GDM1 (cell line): ENCODE data around the gene VKORC1.

Source experiments
- DNase-seq: peaks from one replicate; lab custom pipeline; 2025; lab: John Stamatoyannopoulos, UW

The VKORC1 gene

DNA sequence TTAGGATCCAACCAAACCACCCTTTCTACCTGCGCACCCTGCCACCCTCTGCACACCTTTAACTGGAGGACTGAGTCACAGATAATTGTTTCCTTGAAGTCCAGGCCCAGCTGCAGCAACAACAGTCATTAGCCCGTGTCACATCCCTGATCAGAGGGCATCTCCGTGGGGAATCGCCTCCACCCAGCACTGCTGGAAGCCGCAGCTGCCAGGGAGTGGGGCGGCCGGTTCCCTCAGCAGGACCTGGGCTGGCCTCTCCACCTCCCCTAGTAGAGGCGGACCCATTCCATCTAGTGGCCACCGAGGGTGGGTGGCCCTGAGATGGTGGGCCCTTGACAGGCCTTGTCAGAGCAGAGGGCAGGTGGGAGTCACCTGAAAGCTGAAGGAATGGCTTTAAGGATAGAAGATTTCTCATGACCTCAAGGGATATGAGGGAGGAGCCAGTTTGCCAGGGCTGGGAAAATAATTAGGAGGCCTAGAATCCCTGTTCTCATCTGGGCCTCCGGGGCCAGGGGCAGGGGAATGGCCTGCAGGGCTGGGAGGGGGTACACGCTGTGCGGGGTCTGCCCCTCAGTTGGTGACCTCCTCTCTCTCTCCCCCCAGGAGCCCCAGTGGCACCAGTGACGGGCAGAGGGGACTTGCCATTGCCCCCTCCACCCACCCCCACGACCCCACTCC is 12.1 kb downstream of the VKORC1 start:
- DNase-seq: no peak

DNA sequence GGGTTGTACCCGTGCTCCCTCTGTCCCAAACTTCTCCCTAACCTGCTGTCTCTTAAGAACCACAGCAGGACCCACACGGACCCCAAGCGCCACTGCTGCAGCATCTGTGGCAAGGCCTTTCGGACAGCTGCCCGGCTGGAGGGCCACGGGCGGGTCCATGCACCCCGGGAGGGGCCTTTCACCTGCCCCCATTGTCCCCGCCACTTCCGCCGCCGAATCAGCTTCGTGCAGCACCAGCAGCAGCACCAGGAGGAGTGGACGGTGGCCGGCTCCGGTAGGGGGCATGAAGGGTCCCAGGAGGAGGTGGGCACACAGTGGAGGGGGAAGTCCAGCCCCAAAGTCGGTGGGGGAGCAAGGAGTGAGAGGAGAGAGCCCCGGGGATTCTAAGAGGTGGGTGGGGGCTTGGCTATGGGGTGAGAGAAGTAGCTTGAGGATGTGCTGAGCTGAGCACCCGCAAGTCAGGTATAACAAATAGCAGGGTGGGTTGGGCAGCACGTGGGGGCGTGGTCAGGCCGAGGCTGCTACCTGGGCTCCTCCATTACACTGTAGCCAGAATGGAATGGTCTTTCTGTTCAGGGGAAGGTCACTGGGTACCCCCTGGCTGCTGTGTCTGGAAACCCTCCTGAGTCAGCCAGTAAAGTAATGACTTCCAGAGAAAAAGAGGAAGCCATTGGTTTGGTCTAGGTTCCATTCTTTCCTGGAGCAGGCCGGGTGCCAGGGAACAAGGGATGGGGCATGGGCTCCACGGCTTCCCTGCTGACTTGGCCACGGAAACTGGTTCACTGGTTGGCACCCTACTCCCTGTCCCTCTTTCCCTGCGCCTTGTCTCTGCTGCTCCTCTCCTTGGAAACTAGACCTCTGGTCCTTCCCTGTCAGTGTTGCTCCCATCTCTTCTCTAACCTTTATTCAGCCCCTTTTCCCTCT is 12.9 kb downstream of the VKORC1 start:
- DNase-seq: no peak

DNA sequence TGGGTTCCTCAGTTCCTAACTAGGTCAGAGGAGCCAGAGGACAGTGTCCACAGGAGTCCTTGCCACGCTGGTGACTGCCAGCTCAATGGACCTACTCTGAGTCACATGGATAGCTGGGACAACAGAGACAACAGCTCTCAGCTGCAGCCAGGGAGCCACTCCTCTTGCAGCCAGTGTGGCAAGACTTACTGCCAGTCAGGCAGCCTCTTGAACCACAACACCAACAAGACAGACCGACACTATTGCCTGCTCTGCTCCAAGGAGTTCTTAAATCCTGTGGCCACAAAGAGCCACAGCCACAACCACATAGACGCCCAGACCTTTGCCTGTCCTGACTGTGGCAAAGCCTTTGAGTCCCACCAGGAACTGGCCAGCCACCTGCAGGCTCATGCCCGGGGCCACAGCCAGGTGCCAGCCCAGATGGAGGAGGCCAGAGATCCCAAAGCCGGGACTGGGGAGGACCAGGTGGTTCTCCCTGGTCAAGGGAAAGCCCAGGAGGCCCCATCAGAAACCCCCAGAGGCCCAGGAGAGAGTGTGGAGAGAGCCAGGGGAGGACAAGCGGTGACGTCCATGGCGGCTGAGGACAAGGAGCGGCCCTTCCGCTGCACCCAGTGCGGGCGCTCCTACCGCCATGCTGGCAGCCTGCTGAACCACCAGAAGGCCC is 13.7 kb downstream of the VKORC1 start:
- DNase-seq: no peak

DNA sequence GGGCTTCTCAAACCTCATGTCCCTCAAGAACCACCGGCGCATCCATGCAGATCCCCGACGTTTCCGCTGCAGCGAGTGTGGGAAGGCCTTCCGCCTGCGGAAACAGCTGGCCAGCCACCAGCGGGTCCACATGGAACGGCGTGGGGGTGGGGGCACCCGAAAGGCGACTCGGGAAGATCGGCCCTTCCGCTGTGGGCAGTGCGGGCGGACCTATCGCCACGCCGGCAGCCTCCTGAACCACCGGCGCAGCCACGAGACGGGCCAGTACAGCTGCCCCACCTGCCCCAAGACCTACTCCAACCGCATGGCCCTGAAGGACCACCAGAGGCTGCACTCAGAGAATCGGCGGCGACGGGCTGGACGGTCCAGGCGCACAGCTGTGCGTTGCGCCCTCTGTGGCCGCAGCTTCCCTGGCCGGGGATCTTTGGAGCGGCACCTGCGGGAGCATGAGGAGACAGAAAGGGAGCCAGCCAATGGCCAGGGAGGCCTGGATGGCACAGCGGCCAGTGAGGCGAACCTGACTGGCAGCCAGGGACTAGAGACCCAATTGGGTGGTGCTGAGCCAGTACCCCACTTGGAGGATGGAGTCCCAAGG is 14.5 kb downstream of the VKORC1 start:
- no peak for DNase-seq

DNA sequence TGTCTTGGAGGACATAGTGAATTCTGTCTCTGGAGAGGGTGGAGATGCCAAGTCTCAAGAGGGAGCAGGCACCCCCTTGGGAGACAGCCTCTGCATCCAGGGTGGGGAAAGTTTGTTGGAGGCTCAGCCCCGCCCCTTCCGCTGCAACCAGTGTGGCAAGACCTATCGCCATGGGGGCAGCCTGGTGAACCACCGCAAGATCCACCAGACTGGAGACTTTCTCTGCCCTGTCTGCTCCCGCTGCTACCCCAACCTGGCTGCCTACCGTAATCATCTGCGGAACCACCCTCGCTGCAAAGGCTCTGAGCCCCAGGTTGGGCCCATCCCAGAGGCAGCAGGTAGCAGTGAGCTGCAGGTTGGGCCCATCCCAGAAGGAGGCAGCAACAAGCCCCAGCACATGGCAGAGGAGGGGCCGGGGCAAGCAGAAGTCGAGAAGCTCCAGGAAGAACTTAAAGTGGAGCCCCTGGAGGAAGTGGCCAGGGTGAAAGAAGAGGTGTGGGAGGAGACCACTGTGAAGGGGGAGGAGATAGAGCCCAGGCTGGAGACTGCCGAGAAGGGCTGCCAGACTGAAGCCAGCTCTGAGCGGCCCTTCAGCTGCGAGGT is 15.2 kb downstream of the VKORC1 start:
- peak; percentile 21 for DNase-seq

DNA sequence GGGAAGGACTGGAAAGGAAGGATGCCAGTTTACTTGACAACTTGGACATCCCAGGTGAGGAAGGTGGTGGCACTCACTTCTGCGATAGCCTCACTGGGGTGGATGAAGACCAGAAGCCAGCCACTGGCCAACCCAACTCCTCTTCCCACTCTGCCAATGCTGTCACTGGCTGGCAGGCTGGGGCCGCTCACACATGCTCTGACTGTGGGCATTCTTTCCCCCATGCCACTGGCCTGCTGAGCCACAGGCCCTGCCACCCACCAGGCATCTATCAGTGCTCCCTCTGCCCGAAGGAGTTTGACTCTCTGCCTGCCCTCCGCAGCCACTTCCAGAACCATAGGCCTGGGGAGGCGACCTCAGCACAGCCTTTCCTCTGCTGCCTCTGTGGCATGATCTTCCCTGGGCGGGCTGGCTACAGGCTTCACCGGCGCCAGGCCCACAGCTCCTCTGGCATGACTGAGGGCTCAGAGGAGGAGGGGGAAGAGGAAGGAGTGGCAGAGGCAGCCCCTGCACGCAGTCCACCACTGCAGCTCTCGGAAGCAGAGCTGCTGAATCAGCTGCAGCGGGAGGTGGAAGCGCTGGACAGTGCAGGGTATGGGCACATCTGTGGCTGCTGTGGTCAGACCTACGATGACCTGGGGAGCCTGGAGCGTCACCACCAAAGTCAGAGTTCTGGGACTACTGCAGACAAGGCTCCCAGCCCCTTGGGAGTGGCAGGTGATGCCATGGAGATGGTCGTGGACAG is 15.8 kb downstream of the VKORC1 start:
- DNase-seq: no peak

DNA sequence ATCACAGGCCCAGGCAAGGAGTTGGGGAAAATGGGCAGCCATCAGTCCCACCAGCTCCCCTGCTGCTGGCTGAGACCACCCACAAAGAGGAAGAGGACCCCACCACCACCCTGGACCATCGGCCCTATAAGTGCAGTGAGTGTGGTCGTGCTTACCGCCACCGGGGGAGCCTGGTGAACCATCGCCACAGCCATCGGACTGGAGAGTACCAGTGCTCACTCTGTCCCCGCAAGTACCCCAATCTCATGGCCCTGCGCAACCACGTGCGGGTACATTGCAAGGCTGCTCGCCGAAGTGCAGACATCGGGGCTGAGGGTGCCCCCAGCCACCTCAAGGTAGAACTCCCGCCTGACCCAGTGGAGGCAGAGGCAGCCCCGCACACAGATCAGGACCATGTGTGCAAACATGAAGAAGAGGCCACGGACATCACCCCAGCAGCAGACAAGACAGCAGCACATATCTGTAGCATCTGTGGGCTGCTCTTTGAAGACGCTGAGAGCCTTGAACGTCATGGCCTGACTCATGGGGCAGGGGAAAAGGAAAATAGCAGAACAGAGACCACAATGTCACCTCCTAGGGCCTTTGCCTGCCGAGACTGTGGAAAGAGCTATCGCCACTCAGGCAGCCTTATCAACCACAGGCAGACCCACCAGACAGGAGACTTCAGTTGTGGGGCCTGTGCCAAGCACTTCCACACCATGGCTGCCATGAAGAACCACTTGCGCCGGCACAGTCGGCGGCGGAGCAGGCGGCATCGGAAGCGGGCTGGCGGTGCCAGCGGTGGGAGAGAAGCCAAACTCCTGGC is 16.8 kb downstream of the VKORC1 start:
- no peak for DNase-seq

DNA sequence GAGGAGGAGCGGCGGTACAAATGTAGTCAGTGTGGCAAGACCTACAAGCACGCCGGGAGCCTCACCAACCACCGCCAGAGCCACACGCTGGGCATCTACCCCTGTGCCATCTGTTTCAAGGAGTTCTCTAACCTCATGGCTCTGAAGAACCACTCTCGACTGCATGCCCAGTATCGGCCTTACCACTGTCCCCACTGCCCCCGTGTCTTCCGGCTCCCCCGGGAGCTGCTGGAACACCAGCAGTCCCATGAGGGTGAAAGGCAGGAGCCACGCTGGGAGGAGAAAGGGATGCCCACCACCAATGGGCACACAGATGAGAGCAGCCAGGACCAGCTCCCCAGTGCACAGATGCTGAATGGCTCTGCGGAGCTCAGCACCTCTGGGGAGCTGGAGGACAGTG is 17.6 kb downstream of the VKORC1 start:
- no peak for DNase-seq

DNA sequence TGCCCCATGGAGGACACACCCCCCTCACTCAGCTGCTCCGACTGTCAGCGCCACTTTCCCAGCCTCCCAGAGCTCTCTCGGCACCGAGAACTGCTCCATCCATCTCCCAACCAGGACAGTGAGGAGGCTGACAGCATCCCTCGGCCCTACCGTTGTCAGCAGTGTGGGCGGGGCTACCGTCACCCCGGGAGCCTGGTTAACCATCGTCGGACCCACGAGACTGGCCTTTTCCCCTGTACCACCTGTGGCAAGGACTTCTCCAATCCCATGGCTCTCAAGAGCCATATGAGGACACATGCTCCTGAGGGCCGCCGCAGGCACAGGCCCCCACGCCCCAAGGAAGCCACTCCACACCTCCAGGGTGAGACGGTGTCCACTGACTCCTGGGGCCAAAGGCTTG is 18.3 kb downstream of the VKORC1 start:
- DNase-seq: no peak

DNA sequence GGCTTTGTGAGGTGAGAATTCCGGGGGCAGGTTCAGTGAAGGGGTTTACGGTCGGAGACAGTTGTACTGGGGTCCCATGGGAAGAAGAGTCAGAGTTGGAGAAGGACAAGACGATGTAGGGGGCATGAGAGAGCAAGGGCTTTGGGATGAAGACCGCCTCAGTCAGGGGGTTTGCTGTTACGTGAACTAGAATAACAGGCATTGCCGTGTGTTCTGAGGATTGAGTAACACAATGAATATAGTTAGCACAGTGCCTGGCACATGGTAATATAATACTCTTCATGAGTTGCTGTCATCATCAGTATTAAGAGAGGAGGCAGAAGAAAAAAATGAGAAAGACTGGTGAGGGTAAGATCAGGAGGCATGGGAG is 19.8 kb downstream of the VKORC1 start:
- no peak for DNase-seq

DNA sequence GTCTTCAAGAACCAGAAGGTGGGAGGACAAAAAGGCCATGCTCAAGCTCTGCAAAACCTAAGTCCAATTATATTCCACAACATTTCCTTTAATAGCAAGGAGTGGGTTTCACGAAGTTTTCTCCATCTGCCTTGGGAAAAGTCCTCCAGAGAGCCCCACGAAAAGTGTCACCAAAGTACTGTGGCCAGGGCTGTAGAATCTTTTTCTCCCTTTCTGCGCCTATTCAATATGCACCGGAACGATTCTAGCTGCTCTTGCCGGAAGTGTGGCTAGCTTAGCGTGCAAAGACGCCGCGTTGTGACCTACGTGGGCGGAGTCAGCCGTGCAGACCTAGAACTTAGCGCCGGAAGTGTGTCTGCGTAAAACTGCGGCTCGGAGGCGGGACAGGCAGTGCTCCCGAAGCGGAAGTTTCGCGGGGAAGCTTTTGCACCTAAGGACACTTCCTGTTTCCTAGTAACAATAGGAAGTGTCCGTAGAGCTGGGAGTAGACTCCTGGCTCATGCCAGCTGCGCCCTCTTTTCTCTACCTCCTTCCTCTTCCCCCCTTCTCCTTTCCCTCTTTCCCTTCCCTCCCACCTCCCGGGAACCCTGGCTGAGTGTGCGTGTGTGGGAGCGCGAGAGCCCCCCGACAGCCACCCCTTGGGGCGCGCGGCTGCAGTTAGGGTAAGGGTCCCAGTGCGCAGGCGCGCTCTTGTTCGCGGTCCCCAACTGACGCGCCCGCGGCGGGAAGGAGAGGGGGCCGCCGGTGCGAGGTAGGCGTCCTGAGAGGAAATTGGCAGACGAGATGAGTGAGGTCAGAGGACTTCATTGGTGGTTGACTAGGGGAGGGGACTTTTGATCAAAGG is 20.4 kb downstream of the VKORC1 start, which contains the start of the genes ZNF646 and ZNF668:
TSS of gene ZNF646 (plus strand) at position 453 of the 844 bp plus-strand sequence. CDS start 1,903 bp downstream, outside the sequence.
TSS of gene ZNF668 (minus strand) at position 271 of the 844 bp plus-strand sequence. CDS start 9,781 bp downstream, outside the sequence.
- DNase-seq: peak; percentile 99

DNA sequence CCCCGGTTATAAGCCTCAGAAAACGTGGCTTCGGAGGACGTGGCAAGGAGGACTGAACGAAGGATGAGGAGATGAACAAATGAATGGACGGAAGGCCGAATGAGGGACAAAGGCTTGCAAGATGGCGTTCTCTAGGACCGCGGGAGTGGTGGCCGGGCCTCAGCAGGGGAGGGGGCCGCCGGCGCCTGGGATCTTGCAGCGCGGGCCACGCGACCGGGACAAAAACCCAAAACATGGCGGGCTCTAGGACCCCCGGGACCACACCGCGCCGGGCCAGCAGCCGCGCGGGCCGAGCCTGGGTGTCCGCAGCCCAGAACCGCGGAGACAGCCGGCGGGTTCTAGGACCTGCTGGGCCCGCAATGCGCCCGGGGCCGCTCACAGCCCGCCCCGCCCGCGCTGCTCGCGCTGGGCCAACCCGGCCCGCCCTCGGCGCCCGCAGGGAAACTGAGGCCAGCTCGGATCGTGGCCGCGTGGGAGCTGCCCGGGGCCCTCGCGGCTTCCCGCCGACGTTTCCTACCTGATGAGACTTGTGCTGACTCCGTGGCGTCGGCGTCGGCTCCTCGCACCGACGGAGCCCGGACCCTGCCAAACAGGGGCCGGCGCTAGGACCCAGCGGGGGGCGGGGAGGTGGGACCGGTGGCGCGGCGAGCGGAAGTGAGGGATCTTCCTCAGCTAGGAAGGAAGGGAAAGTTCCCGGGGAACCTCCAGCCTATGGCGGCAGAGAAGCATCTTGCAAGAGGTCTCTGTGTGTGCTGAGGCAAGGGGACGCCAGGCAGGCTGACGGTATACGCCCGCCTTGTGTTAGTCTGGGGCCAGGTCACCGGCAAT is 21.2 kb downstream of the VKORC1 start:
- DNase-seq: peak; percentile 84

DNA sequence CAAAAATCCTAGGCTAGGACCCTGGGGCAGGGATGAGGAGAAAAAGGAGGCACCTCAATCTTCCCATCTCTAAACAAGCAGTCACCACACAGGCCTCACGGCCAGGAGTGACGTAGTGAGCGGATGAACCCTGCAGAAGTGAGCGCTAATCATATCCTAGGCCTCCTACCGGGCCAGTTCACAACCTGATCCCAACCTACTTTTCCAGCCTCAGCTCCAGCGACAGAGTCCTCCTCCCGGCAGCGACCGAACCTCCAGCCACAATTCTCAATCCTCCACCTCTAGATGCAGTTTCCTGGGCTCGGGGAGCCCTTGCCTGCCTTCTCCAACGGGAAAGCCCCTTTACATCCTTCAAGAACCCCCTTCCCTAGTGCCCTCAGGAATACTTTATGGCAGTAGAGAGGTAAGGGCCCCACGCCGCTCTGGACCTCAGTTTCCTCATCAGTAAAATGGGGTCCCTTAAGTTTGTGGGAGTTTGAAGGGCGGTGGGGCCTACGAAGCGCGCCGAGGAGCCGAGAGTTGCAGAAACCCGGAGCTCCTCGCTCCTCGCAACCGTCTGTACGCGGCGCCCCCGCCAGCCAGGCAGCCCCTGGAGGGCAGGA is 22.0 kb downstream of the VKORC1 start:
- no peak for DNase-seq

DNA sequence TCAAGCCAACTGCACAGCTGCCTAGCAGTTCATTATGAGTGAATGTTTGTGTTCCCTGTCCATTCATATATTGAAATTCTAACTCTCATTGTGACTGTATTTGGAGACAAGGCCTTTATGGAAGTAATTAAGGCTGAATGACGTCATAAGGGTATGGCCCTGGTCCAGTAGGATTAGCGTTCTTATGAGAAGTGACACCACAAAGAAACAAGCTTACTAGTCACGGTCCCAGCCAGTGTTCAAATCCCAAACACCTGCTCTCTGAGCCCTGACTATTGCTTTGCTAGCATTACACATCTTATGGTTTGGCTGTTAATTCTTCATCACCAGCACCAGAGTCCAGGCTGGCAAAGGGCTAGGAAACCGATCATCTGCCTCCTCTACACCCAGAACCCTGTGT is 22.7 kb downstream of the VKORC1 start:
- DNase-seq: no peak

DNA sequence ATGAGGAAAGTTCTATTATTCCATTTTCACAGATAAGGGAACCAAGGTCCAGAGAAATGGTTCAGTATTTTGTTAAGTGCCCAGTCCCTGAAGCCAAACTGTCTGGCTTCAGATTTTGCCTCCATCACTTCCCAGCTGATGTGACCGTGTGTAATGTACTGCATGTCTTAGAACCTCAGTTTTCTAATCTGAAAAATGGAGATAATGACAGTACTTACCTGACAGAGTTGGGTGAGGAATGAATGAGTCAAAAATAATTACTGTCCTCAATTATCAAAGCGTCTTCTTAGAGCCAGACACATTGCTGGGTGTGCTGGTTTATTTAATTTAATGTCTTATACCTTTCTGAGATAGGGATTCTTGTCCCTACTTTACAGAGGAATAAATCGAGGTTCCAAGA is 27.3 kb downstream of the VKORC1 start:
- DNase-seq: no peak

DNA sequence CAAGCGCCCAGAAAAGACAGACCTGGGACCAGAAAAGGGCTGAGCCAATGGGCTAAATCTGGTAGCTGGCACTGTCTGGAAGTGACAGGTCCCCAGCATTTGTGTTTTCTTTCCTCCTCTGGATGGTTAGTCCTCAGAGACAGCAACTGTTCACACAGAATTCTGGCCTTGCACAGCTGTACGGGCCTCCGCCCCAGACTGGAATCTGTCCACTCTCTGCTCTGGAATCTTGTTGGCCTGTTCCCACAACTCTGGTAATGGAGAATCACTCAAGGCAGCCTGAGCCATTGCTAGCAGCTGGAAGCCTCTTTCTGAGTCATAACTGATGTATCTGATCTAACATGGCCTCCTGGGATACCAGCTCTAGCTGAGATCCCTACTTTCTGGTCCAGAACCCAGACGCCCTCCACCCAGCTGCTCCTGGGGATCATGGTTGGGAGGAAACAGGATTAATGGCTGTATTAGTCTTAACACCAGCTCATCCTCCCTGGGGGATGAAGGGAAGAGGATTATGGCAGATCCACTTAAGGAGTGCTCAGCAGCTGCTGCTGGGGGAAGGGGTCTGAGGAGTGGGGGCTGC is 29.6 kb downstream of the VKORC1 start:
- no peak for DNase-seq

DNA sequence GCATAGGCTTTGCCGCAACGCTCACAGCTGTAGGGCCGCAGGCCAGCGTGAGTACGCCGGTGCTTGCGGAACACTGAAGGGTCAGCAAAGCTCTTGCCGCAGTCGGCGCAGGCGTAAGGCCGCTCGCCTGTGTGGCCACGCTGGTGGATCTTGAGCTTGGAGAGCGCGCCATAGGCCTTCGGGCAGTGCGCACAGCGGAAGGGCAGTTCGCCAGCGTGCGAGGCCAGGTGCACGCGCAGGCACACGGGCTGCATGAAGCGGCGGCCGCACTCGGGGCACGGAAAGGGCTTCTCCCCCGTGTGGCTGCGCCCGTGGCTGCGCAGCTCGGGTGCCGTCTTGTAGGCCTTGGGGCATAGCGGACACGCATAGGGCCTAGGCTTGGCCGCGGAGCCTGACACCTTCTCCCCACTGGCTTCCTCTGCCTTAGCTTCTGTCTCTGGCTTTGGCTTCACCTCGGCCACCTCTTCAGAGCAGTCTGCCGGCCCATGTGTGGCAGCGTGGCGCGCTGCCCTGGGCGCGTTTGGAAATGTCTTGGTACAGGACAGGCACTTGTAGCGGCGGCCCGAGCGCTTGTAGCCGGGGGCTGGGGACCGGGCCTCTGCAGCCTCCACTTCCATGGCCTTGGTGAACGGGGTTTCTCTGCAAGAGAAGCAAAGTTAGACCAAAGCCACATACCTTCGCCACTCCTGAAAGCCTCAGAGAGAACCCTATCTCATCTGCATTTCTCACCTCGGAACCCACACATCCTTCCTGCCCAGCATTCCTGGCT is 30.6 kb downstream of the VKORC1 start:
- peak; percentile 73 for DNase-seq
